ENCODE measurements around the gene C14orf180. TPM values are rescaled to one million over a fixed set of nuclear protein-coding genes. Genes with fewer than 3 reads are reported as not detected.

C14orf180 gene
- total RNA-seq, 2 experiments from 2014 or later = not detected

DNA sequence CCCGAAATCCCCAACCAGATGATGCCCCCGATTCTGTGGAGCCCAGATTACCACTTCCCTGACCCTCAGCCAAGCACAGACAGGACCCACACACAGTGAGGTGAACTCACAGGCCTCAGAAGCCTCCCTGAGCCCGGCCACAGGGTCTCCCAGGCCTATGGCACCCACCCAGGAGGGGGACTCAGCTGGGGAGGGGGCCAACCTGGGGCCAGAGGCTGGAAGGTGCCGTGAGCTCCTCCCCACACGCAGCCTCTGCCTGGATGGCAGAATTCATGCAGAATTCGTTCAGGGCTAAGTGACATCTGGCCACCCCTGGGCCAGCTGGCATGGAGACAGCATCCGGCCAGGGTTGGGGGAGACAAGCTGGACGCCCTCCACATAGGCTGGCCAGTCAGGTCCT, 13.2 kb downstream of the C14orf180 start:
- no peaks in the 10 kb centered on the region for H3K4me1 Mint-ChIP-seq
- H3K9me3 Mint-ChIP-seq = no peaks in the 10 kb centered on the region
- H3K27ac Mint-ChIP-seq = no peak overlapping the region
- ChIA-PET POLR2A (no interaction called here), CTCF (no interaction called here)
- H3K27me3 Mint-ChIP-seq = no peaks in the 10 kb centered on the region
- no peak overlapping the region for H3K4me3 Mint-ChIP-seq
- DNase-seq = no peak
- no peaks in the 10 kb centered on the region for H3K36me3 Mint-ChIP-seq (ENCODE audit: low read depth)

DNA sequence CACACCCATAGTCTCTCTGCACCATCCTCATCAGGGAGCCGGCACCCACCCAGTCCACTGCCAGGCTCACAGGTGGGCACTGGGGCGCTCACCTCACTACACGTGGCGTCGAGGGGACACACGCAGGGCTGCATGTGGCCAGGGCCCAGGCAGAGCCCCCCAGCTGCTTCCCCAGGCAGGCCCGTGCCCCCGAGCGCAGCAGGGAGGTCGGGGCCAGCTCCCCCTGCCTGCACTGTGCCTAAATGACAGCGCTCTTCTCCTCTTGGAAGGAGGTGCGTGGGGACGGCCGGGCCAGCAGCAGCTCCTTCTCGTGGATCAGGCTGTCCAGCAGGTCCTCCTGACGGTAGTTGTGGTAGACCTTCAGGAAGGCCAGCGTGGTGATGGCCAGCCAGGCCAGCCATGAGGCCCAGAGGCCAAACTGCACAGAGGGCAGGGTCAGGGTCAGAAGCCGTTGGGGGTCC, 13.7 kb downstream of the C14orf180 start:
- ChIA-PET CTCF (no interaction called here), POLR2A (no interaction called here)
- Mint-ChIP-seq H3K36me3 (ENCODE audit: low read depth) (no peaks in the 10 kb centered on the region), H3K27ac (no peak overlapping the region), H3K9me3 (no peaks in the 10 kb centered on the region), H3K4me3 (no peak overlapping the region), H3K27me3 (no peaks in the 10 kb centered on the region), H3K4me1 (no peaks in the 10 kb centered on the region)
- DNase-seq = no peak

DNA sequence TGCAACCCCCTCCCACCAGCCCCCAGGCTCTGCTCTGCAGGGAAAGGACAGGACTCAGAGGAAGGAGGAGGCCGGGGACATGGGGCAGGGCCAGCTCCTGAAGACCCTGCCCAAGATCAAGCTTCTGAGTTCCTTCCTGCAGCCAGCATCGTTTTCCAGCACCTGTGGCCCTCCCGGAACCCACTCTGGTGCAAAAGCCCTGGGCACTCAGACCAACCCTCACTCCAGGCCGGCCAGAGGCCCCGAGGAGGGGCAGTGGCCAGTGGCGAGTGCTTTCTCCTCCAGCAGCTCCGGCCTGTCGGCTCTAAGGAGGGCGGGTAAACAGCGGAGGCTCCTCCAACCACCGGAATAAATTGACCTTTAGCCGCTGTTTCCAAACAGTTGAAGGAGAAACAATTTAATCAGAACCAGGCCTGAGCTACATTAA, 14.2 kb downstream of the C14orf180 start:
- DNase-seq = no peak
- H3K4me1 Mint-ChIP-seq = no peaks in the 10 kb centered on the region
- H3K27me3 Mint-ChIP-seq = no peaks in the 10 kb centered on the region
- no peaks in the 10 kb centered on the region for H3K9me3 Mint-ChIP-seq
- no peak overlapping the region for H3K4me3 Mint-ChIP-seq
- ChIA-PET POLR2A (no interaction called here), CTCF (no interaction called here)
- no peak overlapping the region for H3K27ac Mint-ChIP-seq
- H3K36me3 Mint-ChIP-seq (ENCODE audit: low read depth) = no peaks in the 10 kb centered on the region

DNA sequence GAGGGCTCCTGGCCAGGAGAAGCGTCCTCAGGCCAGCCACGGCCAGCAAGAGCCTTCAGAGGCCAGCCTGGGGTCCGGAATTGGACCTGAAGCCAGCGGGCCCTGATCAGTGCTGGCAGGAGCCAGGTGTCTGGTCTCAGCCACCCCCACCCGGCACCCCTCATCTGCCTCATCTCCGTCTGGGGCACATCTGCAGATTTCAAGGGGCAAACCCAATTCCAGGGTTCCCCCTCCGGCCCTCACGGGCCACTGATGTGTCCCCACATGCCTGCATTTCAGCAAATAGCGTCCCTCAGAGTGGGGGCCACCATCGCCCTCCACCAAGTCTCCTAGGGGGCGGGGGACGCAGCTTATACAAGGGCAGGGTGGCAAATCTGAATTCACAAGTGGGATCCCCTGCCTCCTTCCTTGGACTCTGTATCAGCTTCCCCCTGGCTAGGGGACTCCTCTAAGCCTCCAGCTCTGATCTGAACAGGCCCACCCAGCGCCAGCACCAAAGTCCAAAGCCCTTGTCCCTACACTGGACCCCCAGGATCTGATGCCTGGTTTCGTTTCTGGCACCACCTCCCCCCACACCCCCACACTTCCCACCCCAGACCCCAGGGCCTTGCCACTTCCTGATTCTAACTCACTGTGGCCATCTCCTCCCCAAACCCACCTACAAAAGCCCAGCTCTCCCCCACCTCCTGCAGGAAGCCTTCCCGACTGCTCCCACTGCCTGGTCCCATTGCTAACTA, 14.9 kb downstream of the C14orf180 start:
- no peaks in the 10 kb centered on the region for H3K4me1 Mint-ChIP-seq
- no peaks in the 10 kb centered on the region for H3K9me3 Mint-ChIP-seq
- H3K4me3 Mint-ChIP-seq = no peak overlapping the region
- no peaks in the 10 kb centered on the region for H3K36me3 Mint-ChIP-seq (ENCODE audit: low read depth)
- ChIA-PET CTCF (no interaction called here), POLR2A (no interaction called here)
- H3K27ac Mint-ChIP-seq = no peak overlapping the region
- H3K27me3 Mint-ChIP-seq = no peaks in the 10 kb centered on the region
- no peak for DNase-seq

DNA sequence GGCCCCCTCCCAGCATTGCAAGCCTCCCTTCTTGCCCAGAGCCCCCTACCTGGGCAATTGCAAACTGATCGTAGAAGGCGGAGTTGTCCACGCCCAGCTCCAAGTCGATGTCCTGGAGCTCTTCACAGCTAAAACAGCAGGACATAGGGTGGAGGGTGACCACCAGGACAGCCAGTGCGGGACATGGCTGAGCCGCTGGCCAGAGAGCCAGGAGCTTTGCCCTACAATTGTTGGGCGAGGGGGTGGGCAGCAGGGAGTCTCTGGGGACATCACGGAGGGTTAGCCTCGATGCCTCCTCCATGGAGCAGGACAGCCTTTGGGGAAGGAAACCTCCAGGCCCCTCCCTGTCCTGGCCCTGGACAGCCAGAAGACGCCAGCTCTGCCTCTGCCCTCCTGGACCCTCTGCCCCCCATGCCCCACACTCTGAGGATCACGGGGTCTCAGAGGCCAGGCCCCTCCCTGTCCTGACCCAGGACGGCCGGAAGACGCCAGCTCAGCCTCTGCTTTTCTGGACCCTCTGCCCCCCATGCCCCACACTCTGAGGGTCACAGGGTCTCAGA, 15.6 kb downstream of the C14orf180 start:
- ChIA-PET CTCF (no interaction called here), POLR2A (no interaction called here)
- Mint-ChIP-seq H3K27me3 (no peaks in the 10 kb centered on the region), H3K4me3 (no peak overlapping the region), H3K4me1 (no peaks in the 10 kb centered on the region), H3K36me3 (ENCODE audit: low read depth) (no peaks in the 10 kb centered on the region), H3K27ac (no peak overlapping the region), H3K9me3 (no peaks in the 10 kb centered on the region)
- DNase-seq = no peak

DNA sequence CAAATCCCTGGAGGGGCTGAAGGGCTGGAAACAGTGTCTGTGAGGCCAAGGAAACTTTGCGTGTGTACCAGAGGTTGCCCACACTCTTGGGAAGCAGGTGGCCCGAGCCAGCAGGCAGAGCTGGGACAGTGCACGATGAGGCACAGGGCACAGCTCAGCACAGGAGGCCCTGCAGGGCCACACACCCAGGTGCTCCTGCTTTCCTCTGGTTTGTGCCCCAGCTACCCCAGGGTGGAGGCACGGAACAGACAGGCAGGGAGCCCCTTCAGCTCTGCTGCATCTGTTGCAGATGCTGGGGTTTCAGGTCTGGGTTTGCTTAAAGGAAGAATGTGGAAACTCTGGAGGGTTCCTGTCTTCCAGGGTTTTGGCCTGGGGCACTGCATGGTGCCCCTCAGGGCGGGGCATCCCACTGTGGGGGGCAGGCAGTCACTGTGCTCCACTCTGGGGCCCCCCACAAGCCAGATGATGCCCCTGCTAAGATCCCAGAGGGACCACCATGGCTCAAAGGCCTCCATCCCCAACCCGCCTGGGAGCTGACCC, 16.4 kb downstream of the C14orf180 start:
- CTCF ChIA-PET = no interaction called here
- no peaks in the 10 kb centered on the region for H3K9me3 Mint-ChIP-seq
- no peak for DNase-seq
- no peaks in the 10 kb centered on the region for H3K27me3 Mint-ChIP-seq
- H3K27ac Mint-ChIP-seq = no peak overlapping the region
- no peaks in the 10 kb centered on the region for H3K4me1 Mint-ChIP-seq
- no peaks in the 10 kb centered on the region for H3K36me3 Mint-ChIP-seq (ENCODE audit: low read depth)
- POLR2A ChIA-PET = no interaction called here
- H3K4me3 Mint-ChIP-seq = no peak overlapping the region

DNA sequence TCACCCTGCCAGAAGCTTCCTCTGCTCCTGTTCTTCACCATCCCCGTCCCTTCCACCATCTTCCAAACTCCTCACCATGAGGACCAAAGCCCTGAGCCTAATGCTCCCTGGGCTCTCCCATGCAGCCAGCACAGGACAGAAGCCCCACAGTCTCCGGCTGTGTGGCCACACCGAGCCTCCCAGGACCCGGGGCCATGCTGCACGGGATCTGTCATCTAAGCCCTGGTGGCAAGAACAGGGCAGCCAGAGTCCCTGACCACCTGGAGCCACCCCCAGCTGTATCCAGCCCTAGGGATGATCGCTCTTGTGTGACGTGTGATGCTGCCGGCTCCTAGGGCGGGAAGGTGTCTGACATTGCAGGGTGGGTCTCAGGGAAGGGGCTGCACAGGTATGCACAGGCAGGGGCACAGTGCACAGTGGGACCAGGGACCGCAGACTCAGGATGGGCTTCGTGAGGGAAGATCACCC, 16.9 kb downstream of the C14orf180 start:
- H3K36me3 Mint-ChIP-seq (ENCODE audit: low read depth) = no peaks in the 10 kb centered on the region
- CTCF ChIA-PET = no interaction called here
- POLR2A ChIA-PET = no interaction called here
- H3K27me3 Mint-ChIP-seq = no peaks in the 10 kb centered on the region
- H3K9me3 Mint-ChIP-seq = no peaks in the 10 kb centered on the region
- H3K4me3 Mint-ChIP-seq = no peak overlapping the region
- DNase-seq = no peak
- no peak overlapping the region for H3K27ac Mint-ChIP-seq
- no peaks in the 10 kb centered on the region for H3K4me1 Mint-ChIP-seq

DNA sequence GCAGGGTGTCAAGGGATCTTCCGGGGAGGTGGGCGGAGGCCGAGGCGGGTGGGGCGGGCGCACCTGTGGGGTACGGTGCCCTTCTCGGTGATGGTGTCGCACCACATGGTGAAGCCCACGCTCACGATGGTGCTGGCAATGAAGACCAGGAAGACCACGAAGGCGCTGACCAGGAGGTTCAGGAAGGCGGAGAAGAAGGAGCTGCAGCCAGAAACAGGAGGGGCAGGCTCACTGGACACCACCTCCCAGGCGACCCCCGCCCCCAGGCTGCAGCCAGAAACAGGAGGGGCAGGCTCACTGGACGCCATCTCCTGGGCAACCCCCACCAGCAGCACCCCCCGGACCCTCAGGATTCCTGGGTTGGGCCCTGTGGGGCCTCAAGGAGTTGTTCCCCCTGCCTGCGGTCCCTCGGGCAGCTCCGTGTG, 17.4 kb downstream of the C14orf180 start:
- no peak for DNase-seq
- H3K4me3 Mint-ChIP-seq = no peak overlapping the region
- POLR2A ChIA-PET = no interaction called here
- H3K27ac Mint-ChIP-seq = no peak overlapping the region
- H3K4me1 Mint-ChIP-seq = no peaks in the 10 kb centered on the region
- CTCF ChIA-PET = no interaction called here
- no peaks in the 10 kb centered on the region for H3K27me3 Mint-ChIP-seq
- H3K36me3 Mint-ChIP-seq (ENCODE audit: low read depth) = no peaks in the 10 kb centered on the region
- H3K9me3 Mint-ChIP-seq = no peaks in the 10 kb centered on the region

DNA sequence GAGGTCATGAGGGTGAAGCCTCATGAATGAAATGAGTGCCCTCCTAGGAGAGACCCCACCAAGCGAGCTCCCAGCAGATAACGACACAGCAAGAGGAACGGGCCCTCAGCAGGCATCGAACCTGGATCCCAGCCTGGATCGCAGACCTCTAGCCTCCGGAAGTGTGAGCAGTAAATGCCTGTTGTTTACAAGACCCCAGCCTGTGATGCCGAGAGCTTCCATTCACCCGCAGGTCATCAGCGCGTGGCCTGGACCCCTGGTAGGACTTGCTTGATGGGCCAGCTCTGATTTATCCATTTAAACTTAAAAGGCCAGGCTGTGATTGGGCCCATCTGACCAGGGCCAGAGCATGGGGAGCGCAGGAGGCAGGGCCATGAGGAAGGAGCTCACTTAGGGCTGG, 18.0 kb downstream of the C14orf180 start:
- H3K4me1 Mint-ChIP-seq = no peaks in the 10 kb centered on the region
- ChIA-PET CTCF (no interaction called here), POLR2A (no interaction called here)
- no peaks in the 10 kb centered on the region for H3K36me3 Mint-ChIP-seq (ENCODE audit: low read depth)
- H3K27ac Mint-ChIP-seq = no peak overlapping the region
- H3K4me3 Mint-ChIP-seq = no peak overlapping the region
- no peak for DNase-seq
- no peaks in the 10 kb centered on the region for H3K9me3 Mint-ChIP-seq
- H3K27me3 Mint-ChIP-seq = no peaks in the 10 kb centered on the region

DNA sequence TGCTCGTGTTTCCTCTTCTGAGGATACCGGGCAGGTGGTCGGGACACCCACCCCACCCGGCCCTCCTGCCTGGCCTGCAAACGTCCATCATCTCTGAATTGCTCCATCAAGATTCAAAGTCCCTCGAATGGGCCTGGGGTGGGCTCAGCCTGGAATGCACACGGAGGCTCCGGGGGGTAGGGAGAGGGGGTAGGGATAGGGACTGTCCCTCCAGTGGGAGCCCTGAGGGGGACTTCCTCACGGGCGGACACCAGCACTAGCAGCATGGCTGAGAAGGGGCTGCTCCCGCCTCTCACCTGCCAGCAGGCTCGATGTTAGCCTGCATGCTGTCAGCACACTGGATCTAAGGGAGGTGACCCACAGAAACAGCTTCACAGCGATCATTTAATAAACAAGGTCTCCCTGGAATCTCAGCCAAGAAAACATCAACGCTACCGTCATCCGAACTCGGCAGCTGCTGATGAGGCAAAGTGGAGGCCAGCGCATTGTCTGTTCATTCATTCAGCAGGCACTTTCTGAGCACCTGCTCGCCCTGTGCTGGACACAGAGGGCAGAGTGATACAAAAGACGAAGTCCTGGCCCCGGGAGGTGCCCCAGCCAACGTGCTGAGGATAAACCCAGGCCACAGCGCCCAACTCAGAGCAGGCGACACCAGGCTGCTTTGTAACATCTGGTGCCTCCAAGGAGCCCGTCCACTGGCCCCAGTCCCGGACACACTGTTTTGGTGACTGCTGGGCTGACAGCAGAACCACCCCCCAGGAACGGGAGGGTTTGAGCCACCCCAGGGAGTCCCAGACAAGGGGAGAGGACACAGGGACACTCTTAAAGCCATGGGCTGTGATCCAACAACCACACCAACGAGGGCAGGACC, 18.7 kb downstream of the C14orf180 start:
- no peak overlapping the region for H3K27ac Mint-ChIP-seq
- no peaks in the 10 kb centered on the region for H3K36me3 Mint-ChIP-seq (ENCODE audit: low read depth)
- ChIA-PET POLR2A (no interaction called here), CTCF (no interaction called here)
- H3K9me3 Mint-ChIP-seq = no peaks in the 10 kb centered on the region
- no peaks in the 10 kb centered on the region for H3K4me1 Mint-ChIP-seq
- no peak overlapping the region for H3K4me3 Mint-ChIP-seq
- peaks cover 5% of the 10 kb centered on the region for H3K27me3 Mint-ChIP-seq
- no peak for DNase-seq

DNA sequence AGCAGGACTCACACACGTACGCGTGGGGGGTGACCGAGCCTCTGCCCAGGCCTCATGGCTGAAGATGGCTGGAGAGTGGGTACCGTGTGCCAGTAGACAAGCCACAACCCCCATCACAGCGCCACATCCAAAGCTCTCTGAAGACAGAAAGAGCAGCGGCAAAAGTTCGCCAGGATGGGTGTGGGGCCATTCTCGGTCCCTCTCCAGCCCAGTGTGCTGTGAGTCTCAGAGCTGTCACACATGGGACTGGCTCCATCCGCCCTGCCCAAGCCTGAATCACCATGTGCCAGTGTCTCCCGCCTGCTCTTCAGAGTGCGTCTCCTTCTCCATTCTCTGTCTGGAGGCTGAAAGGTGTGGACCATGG, 19.3 kb downstream of the C14orf180 start:
- CTCF ChIA-PET = no interaction called here
- H3K36me3 Mint-ChIP-seq (ENCODE audit: low read depth) = no peaks in the 10 kb centered on the region

DNA sequence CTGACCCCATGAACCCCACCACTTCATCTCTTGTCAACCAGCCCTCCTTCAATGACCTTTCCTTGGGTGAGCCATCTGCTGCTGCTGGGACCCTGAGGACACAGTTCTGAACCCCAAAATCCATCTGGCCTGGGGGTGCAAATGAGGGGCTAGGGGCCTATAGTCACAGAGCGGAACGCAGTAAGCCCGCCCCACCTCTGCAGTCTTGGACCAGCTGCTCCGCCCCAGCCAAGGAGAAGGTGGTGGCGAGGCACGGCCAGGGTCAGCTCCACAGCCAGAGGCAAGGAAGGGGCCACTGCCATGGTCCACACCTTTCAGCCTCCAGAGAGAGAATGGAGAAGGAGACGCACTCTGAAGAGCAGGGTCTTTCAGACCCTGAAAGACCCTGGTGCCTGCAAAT, 19.9 kb downstream of the C14orf180 start:
- Mint-ChIP-seq H3K27me3 (peaks cover 12% of the 10 kb centered on the region), H3K4me3 (no peak overlapping the region), H3K9me3 (no peaks in the 10 kb centered on the region), H3K27ac (no peak overlapping the region), H3K4me1 (no peaks in the 10 kb centered on the region), H3K36me3 (ENCODE audit: low read depth) (no peaks in the 10 kb centered on the region)
- DNase-seq = no peak
- ChIA-PET POLR2A (no interaction called here), CTCF (no interaction called here)

More for the DNA sequence above, 19.3 kb downstream of the C14orf180 start:
- peaks cover 7% of the 10 kb centered on the region for H3K27me3 Mint-ChIP-seq
- POLR2A ChIA-PET = no interaction called here
- no peak for DNase-seq
- no peaks in the 10 kb centered on the region for H3K9me3 Mint-ChIP-seq
- no peaks in the 10 kb centered on the region for H3K4me1 Mint-ChIP-seq
- H3K27ac Mint-ChIP-seq = no peak overlapping the region
- no peak overlapping the region for H3K4me3 Mint-ChIP-seq

DNA sequence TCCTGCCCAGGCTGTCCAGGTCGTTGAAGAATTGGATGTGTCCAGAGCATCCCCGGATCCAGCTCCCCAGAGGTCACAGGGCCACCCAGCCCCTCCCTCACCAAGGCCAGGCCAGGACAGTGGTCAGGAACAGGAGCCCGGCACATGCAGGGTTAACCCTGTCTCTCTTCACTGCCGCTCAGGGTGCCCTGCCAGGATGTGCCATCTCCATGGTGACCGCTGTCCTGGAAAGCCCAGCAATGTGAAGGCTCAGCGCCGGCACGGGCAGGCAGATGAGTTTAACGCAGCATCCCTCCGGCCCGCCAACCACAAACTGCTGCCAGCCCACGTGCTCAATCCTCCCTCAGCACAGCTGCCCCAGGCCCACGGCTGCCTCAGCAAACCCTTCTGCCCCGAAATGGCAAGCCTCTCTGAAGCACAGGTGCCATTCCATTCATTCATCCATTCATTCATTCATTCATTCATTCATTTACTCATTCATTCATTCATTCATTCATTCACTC, 20.6 kb downstream of the C14orf180 start:
- no peak overlapping the region for H3K4me3 Mint-ChIP-seq
- no peaks in the 10 kb centered on the region for H3K9me3 Mint-ChIP-seq
- no peak for DNase-seq
- H3K27ac Mint-ChIP-seq = no peak overlapping the region
- CTCF ChIA-PET = no interaction called here
- POLR2A ChIA-PET = no interaction called here
- no peaks in the 10 kb centered on the region for H3K4me1 Mint-ChIP-seq
- no peaks in the 10 kb centered on the region for H3K36me3 Mint-ChIP-seq (ENCODE audit: low read depth)
- peaks cover 16% of the 10 kb centered on the region for H3K27me3 Mint-ChIP-seq

Measured in activated CD4-positive, alpha-beta memory T cell treated with anti-CD3 and anti-CD28 coated beads, Interleukin-2, amount 10 ng/mL, durations not matched to agents 7 days and 5 days (primary cell).